NCI-H2227 treated with DMSO at 0.1 percent for 48 hours (cell line): ENCODE data around the gene ARHGAP23.

Source experiments
- DNase-seq: peaks from one replicate; lab custom pipeline; 2025; lab: John Stamatoyannopoulos, UW

ARHGAP23 gene

GRCh38 chr17:38428112-38428642 is at the start of gene ARHGAP23:
TSS of gene ARHGAP23 (plus strand) at chr17:38428464. CDS start at chr17:38428486, 22 bp downstream.
- no peak for DNase-seq

GRCh38 chr17:38379448-38379847 is 48.8 kb upstream of the ARHGAP23 start:
- no peak for DNase-seq

GRCh38 chr17:38395090-38395489 is 33.2 kb upstream of the ARHGAP23 start:
- DNase-seq = no peak

GRCh38 chr17:38397227-38397626 is 31.0 kb upstream of the ARHGAP23 start:
- DNase-seq = no peak

GRCh38 chr17:38400286-38400685 is 28.0 kb upstream of the ARHGAP23 start:
- DNase-seq = no peak

GRCh38 chr17:38401459-38401858 is 26.8 kb upstream of the ARHGAP23 start:
- DNase-seq = no peak

GRCh38 chr17:38402897-38403296 is 25.4 kb upstream of the ARHGAP23 start:
- DNase-seq = no peak

- DNase-seq = peak; percentile 40
Measured at GRCh38 chr17:38403491-38403890, 24.8 kb upstream of the ARHGAP23 start.

GRCh38 chr17:38404174-38404943 is 23.9 kb upstream of the ARHGAP23 start:
- DNase-seq = no peak

GRCh38 chr17:38405654-38406053 is 22.6 kb upstream of the ARHGAP23 start:
- DNase-seq = no peak

GRCh38 chr17:38410201-38410600 is 18.1 kb upstream of the ARHGAP23 start:
- DNase-seq = no peak

- DNase-seq = peak; percentile 56
Measured at GRCh38 chr17:38415250-38416194, 12.7 kb upstream of the ARHGAP23 start.

- DNase-seq = no peak
Measured at GRCh38 chr17:38416840-38417209, 11.4 kb upstream of the ARHGAP23 start.

GRCh38 chr17:38417210-38417951 is 10.9 kb upstream of the ARHGAP23 start:
- DNase-seq = no peak

GRCh38 chr17:38418062-38418692 is 10.1 kb upstream of the ARHGAP23 start:
- DNase-seq = no peak

- DNase-seq = no peak
Measured at GRCh38 chr17:38418693-38419507, 9.4 kb upstream of the ARHGAP23 start.

GRCh38 chr17:38419508-38419981 is 8.7 kb upstream of the ARHGAP23 start:
- DNase-seq = no peak

GRCh38 chr17:38420518-38420917 is 7.7 kb upstream of the ARHGAP23 start:
- DNase-seq = no peak

GRCh38 chr17:38421171-38421841 is 7.0 kb upstream of the ARHGAP23 start:
- no peak for DNase-seq
